ENCODE results near the gene GTF3C4. TPM values are rescaled to one million over a fixed set of nuclear protein-coding genes. Genes with fewer than 3 reads are reported as not detected.

Gene GTF3C4
- total and polyA plus RNA-seq, 5 experiments from 2014 or later, result 3.1 to 12.8 (median 3.5) TPM

DNA sequence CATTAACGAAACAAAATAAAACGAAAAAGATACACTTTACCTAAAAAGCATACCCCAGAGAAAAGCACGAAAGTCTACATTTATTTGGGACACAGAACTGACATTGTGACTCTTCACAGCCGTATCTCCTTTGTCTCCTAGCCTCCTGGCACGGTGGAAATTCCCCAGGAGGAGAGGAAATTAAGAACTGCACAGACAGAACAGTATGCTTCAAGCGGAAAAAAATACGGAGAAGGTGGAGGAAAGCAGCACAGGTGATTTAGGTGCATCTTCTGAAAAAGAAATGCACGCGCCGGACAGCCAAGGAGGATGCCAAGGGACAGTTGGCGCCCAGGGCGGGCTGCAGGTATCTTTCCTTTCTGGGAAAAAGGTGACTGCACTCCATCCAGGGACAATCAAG lies 32.5 kb upstream of the GTF3C4 start:
- peaks cover 9 to 92% (median 27%) of the 10 kb centered on the region in 3 donors for H3K36me3 Mint-ChIP-seq
- POLR2A ChIA-PET, result no interaction called here

GRCh38 chr9:132638240-132638639 lies 32.0 kb upstream of the GTF3C4 start:
- no peak overlapping the region for H3K4me3 Mint-ChIP-seq
- ATAC-seq (no peak), DNase-seq (no peak)
- no peaks in the 10 kb centered on the region for H3K9me3 Mint-ChIP-seq
- peaks cover 9 to 93% (median 27%) of the 10 kb centered on the region in 3 donors for H3K36me3 Mint-ChIP-seq
- H3K4me1 Mint-ChIP-seq, result no peaks in the 10 kb centered on the region
- H3K27ac Mint-ChIP-seq, result no peak overlapping the region
- no peaks in the 10 kb centered on the region for H3K27me3 Mint-ChIP-seq
- POLR2A ChIA-PET, result no interaction called here

More for the DNA sequence above, 32.5 kb upstream of the GTF3C4 start:
- DNase-seq, result no peak
- Mint-ChIP-seq H3K27ac (no peak overlapping the region), H3K9me3 (no peaks in the 10 kb centered on the region), H3K4me1 (no peaks in the 10 kb centered on the region), H3K4me3 (no peak overlapping the region), H3K27me3 (no peaks in the 10 kb centered on the region)
- no peak for ATAC-seq

GRCh38 chr9:132639322-132639721 lies 30.9 kb upstream of the GTF3C4 start:
- H3K27me3 Mint-ChIP-seq, result no peaks in the 10 kb centered on the region
- peaks cover 9 to 93% (median 29%) of the 10 kb centered on the region in 3 donors for H3K36me3 Mint-ChIP-seq
- ATAC-seq (no peak), DNase-seq (no peak)
- H3K27ac Mint-ChIP-seq, result no peak overlapping the region
- no peaks in the 10 kb centered on the region for H3K4me1 Mint-ChIP-seq
- H3K9me3 Mint-ChIP-seq, result no peaks in the 10 kb centered on the region
- H3K4me3 Mint-ChIP-seq, result no peak overlapping the region
- POLR2A ChIA-PET, result no interaction called here

DNA sequence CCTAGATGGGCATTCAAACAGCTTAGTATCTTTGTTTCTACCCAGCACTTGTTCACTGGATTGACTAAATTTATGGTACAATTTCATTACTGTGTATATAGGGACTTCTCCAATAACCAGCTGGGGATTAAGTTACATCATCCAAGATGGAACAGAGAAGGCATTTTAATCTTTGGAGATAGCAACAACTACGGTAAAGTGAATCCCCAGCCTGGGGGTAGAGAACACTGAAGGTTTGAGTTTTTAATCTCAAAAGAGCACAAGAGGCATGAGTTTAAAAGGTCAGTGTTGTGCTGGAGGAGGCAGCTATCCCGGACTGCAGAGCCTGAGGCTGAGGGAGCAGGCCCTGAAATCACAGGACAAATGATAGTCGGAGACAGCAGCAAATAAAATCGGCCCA lies 29.0 kb upstream of the GTF3C4 start:
- H3K27ac Mint-ChIP-seq, result no peak overlapping the region
- H3K36me3 Mint-ChIP-seq, result peaks cover 9 to 96% (median 42%) of the 10 kb centered on the region in 3 donors
- ATAC-seq, result no peak
- H3K27me3 Mint-ChIP-seq, result no peaks in the 10 kb centered on the region
- POLR2A ChIA-PET, result no interaction called here
- DNase-seq, result no peak
- H3K9me3 Mint-ChIP-seq, result no peaks in the 10 kb centered on the region
- H3K4me3 Mint-ChIP-seq, result no peak overlapping the region
- H3K4me1 Mint-ChIP-seq, result no peaks in the 10 kb centered on the region

DNA sequence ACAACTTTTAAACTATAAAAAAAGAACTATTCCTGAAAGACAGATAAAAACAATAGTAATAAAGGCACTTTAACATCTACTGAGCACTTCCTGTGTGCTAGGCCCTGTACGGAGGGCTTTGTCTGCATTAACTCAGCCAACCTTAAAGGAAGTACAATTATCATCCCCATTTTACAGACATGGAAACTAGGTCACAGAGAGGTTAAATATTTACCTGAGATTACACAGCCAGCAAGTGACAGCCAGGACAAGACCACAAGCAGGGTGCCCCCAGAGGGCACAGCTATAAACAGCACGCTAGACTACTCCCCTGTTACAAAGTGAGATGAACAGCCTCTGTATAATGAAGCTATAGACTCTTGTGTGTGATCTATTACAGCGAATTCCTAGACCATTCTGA lies 26.0 kb upstream of the GTF3C4 start:
- no peak for DNase-seq
- POLR2A ChIA-PET, result no interaction called here
- no peaks in the 10 kb centered on the region for H3K9me3 Mint-ChIP-seq
- H3K36me3 Mint-ChIP-seq, result peaks cover 5 to 97% (median 58%) of the 10 kb centered on the region in 3 donors
- no peaks in the 10 kb centered on the region for H3K27me3 Mint-ChIP-seq
- no peak overlapping the region for H3K4me3 Mint-ChIP-seq
- no peaks in the 10 kb centered on the region for H3K4me1 Mint-ChIP-seq
- no peak overlapping the region for H3K27ac Mint-ChIP-seq
- no peak for ATAC-seq

DNA sequence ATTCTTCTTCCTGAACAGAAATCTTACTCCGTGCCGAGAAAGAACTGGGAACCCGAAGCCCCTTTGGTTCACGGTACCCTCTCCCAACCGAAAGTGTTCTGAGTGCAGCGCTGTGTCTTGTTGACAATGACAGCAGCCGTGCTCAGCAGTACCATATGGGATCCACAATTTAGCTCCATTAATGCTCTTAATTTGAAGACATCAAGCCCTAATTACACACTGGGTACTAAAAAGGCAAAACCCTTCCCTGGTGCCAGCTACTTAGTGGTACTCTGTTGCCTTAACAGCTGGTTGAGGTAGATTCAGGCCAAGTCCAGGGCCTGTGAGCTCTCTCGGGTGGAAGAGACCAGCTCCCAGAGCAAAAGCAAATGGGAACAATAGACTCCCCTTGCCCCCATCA lies 25.0 kb upstream of the GTF3C4 start:
- Mint-ChIP-seq H3K27me3 (no peaks in the 10 kb centered on the region), H3K36me3 (peaks cover 5 to 97% (median 61%) of the 10 kb centered on the region in 3 donors), H3K4me3 (no peak overlapping the region), H3K9me3 (no peaks in the 10 kb centered on the region), H3K27ac (no peak overlapping the region), H3K4me1 (no peaks in the 10 kb centered on the region)
- POLR2A ChIA-PET, result no interaction called here
- no peak for DNase-seq
- ATAC-seq, result no peak

DNA sequence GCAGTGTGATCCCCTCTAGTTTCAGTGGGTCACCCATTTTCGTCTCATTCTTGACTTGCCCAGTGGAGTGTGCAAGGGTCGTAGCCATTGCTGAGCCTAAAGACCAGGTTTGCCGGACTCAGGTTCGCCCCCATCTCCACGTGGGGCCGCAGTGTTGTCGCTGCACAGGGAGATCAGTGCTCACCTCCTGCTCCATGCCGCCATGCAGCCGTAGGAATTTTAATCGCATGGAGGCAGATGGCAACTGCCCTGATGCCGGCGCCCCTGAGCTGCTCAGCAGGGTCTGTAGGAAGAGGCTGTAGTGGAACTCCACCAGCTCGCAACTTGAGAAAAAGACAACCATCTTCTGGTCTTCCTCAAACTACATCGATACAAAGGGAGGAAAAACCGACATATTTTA lies 24.6 kb upstream of the GTF3C4 start:
- Mint-ChIP-seq H3K4me1 (no peaks in the 10 kb centered on the region), H3K36me3 (peaks cover 5 to 97% (median 59%) of the 10 kb centered on the region in 3 donors), H3K27ac (no peak overlapping the region), H3K27me3 (no peaks in the 10 kb centered on the region), H3K9me3 (no peaks in the 10 kb centered on the region), H3K4me3 (no peak overlapping the region)
- ATAC-seq, result no peak
- POLR2A ChIA-PET, result no interaction called here
- DNase-seq, result no peak

DNA sequence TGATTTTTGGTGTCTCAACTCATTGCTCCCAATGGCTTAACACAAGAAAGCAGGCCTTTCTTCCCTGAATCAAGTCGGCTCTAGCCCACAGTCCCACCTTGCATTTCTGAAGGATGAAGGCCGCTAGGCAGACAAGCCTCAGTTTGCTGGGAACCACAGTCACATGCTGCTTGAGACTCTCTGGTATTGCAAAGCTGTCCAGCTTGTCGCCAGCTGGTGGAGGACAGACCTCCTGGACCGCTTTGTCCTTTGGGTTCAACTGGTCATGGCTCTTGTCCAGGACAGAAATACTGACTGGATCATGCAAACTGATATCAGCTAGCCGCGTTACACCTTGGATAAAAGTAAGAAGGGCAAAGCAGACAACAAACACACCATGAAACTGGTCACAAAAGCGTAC lies 23.5 kb upstream of the GTF3C4 start:
- Mint-ChIP-seq H3K4me1 (no peaks in the 10 kb centered on the region), H3K4me3 (no peak overlapping the region), H3K36me3 (peaks cover 0 to 97% (median 51%) of the 10 kb centered on the region in 3 donors), H3K27ac (no peak overlapping the region), H3K27me3 (no peaks in the 10 kb centered on the region), H3K9me3 (no peaks in the 10 kb centered on the region)
- DNase-seq (no peak), ATAC-seq (no peak)
- POLR2A ChIA-PET, result no interaction called here

- H3K4me1 Mint-ChIP-seq, result no peaks in the 10 kb centered on the region
- H3K27ac Mint-ChIP-seq, result no peak overlapping the region
- H3K9me3 Mint-ChIP-seq, result no peaks in the 10 kb centered on the region
- ATAC-seq (no peak), DNase-seq (no peak)
- POLR2A ChIA-PET, result no interaction called here
- H3K4me3 Mint-ChIP-seq, result no peak overlapping the region
- H3K27me3 Mint-ChIP-seq, result no peaks in the 10 kb centered on the region
- H3K36me3 Mint-ChIP-seq, result peaks cover 0 to 98% (median 54%) of the 10 kb centered on the region in 3 donors
These were observed 22.9 kb upstream of the GTF3C4 start for GRCh38 chr9:132647355-132647754.

DNA sequence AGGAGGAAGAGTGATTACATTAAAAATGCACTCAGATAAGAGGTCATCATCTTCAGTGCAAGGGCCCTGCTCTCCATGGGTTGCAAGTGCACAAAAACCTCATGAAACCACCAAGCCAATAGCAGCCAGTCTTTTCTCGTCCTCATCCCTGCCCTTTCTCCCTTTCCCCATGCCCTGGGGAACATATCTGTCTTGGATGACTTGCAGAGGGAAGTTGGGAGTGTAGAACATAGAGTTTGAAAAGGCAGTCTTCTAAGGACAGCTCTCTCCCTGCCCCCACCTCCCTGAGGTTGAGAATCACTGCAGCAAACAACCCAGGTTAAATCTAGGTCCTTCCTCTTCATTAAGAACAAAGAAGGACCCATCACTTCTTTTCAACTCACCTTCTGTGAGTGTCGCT lies 22.5 kb upstream of the GTF3C4 start:
- POLR2A ChIA-PET, result no interaction called here
- no peaks in the 10 kb centered on the region for H3K4me1 Mint-ChIP-seq
- H3K27ac Mint-ChIP-seq, result no peak overlapping the region
- no peak overlapping the region for H3K4me3 Mint-ChIP-seq
- H3K27me3 Mint-ChIP-seq, result no peaks in the 10 kb centered on the region
- ATAC-seq (no peak), DNase-seq (no peak)
- H3K9me3 Mint-ChIP-seq, result no peaks in the 10 kb centered on the region
- H3K36me3 Mint-ChIP-seq, result peaks cover 0 to 98% (median 58%) of the 10 kb centered on the region in 3 donors

DNA sequence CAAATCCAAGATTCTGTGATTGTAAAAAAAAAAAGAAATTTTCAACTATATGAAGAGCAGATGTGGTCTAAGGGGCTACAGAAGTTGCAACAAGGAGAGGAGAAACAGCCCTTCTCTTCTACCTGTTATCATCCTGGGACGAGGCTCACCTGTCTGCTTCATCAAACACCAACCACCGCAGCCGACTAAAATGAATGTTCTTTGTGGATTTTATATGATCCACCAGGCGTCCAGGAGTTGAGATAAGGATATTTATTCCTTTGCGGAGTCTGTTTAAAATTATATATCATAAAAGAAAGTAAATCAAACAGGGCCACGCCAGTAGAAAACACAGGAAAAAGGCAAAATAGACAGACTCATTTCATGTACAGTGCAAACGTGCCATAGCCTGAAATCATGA lies 22.0 kb upstream of the GTF3C4 start:
- Mint-ChIP-seq H3K27ac (no peak overlapping the region), H3K4me1 (no peaks in the 10 kb centered on the region), H3K36me3 (peaks cover 0 to 94% (median 60%) of the 10 kb centered on the region in 3 donors), H3K4me3 (no peak overlapping the region), H3K27me3 (no peaks in the 10 kb centered on the region), H3K9me3 (no peaks in the 10 kb centered on the region)
- ATAC-seq (no peak), DNase-seq (no peak)
- POLR2A ChIA-PET, result no interaction called here

DNA sequence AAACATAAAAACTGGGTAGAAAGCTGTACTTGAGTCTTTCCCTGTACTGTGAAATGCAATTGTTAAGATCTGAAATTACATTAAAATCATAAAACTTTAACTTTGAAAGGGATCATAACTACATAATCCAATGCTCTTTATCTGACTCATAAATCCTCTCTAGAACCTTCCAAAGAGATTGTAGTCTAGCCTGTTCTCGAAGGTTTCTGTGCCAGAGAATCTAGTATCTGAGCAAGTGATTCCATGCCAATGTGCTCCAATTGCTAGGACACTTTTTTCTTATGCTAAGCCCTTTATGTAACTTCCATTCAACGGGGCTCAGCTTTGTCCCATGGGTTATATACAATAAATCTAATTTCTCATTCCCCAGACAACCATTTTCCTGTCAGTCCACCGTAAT lies 21.6 kb upstream of the GTF3C4 start:
- H3K4me3 Mint-ChIP-seq, result no peak overlapping the region
- H3K36me3 Mint-ChIP-seq, result peaks cover 0 to 91% (median 60%) of the 10 kb centered on the region in 3 donors
- H3K27ac Mint-ChIP-seq, result no peak overlapping the region
- H3K27me3 Mint-ChIP-seq, result no peaks in the 10 kb centered on the region
- H3K4me1 Mint-ChIP-seq, result no peaks in the 10 kb centered on the region
- POLR2A ChIA-PET, result no interaction called here
- no peak for ATAC-seq
- no peaks in the 10 kb centered on the region for H3K9me3 Mint-ChIP-seq
- DNase-seq, result no peak

GRCh38 chr9:132651259-132651658 lies 19.0 kb upstream of the GTF3C4 start:
- Mint-ChIP-seq H3K4me3 (no peak overlapping the region), H3K27ac (no peak overlapping the region), H3K27me3 (no peaks in the 10 kb centered on the region), H3K36me3 (peaks cover 0 to 91% (median 47%) of the 10 kb centered on the region in 3 donors), H3K4me1 (peaks cover 3 to 7% (median 4%) of the 10 kb centered on the region in 4 donors), H3K9me3 (no peaks in the 10 kb centered on the region)
- POLR2A ChIA-PET, result no interaction called here
- no peak for DNase-seq
- no peak for ATAC-seq

DNA sequence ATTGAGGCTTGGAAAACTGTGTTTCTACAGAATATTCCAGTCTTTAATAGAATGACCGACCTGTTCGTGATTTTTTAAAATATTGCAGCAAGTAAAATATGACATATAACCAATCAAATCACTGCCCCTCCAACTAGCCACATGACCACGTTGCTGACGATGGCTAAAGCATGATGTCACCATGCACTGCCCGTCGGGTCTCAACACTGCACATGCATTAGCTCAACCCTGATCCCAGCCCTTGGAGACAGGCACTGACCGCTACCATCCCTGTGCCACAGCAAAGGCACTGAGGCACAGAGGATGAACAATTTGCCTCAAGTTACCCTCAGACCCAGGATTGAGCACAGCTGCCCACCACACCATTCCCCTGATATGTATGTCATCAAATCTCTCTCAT lies 14.0 kb upstream of the GTF3C4 start:
- no peaks in the 10 kb centered on the region for H3K27me3 Mint-ChIP-seq
- peaks cover 4 to 7% (median 5%) of the 10 kb centered on the region in 4 donors for H3K4me1 Mint-ChIP-seq
- H3K27ac Mint-ChIP-seq, result peak overlapping the region in 1 of 10 donors; percentile 22
- H3K36me3 Mint-ChIP-seq, result peaks cover 0 to 88% (median 12%) of the 10 kb centered on the region in 3 donors
- no peak overlapping the region for H3K4me3 Mint-ChIP-seq
- no peaks in the 10 kb centered on the region for H3K9me3 Mint-ChIP-seq
- no peak for ATAC-seq
- no peak for DNase-seq
- POLR2A ChIA-PET, result no interaction called here
